Measurements from ENCODE around the gene HPS5. TPM values are rescaled to one million over a fixed set of nuclear protein-coding genes. Genes with fewer than 3 reads are reported as not detected.
"Not testable (repeated sequence)": the region's sequence is repeated elsewhere in the genome, so short reads cannot be mapped to it uniquely, and the experiment has no call there.

HPS5 gene
- total RNA-seq, 4 donors from 2014 or later: 17.6 to 49.9 (median 38.0) TPM

GRCh38 chr11:18271206-18271605, 50.7 kb downstream of the HPS5 start:
- Histone ChIP-seq H3K4me1 (no peaks in the 10 kb centered on the region), H3K4me3 (no peak overlapping the region), H3K27ac (no peak overlapping the region), H3K36me3 (no peaks in the 10 kb centered on the region), H3K9me3 (no peaks in the 10 kb centered on the region), H3K27me3 (no peaks in the 10 kb centered on the region)
- DNase-seq: no peak
- TF ChIP-seq POLR2A (IDR thresholded peaks at IDR 0.05) (no peak), CTCF (IDR thresholded peaks at IDR 0.05) (no peak)

GRCh38 chr11:18270102-18270501, 51.8 kb downstream of the HPS5 start:
- Histone ChIP-seq H3K27me3 (no peaks in the 10 kb centered on the region), H3K36me3 (no peaks in the 10 kb centered on the region), H3K4me1 (no peaks in the 10 kb centered on the region), H3K9me3 (no peaks in the 10 kb centered on the region), H3K27ac (no peak overlapping the region), H3K4me3 (no peak overlapping the region)
- peak in 1 of 3 donors; percentile 43 for DNase-seq
- no peak for TF ChIP-seq POLR2A (IDR thresholded peaks at IDR 0.05)
- TF ChIP-seq CTCF (IDR thresholded peaks at IDR 0.05): no peak

- not testable (repeated sequence) for H3K27me3 ChIP-seq, H3K36me3 ChIP-seq, DNase-seq, H3K27ac ChIP-seq, H3K4me3 ChIP-seq, H3K9me3 ChIP-seq, H3K4me1 ChIP-seq
These were observed 52.7 kb downstream of the HPS5 start for GRCh38 chr11:18269252-18269651.

- H3K9me3 ChIP-seq, H3K36me3 ChIP-seq, DNase-seq, H3K4me1 ChIP-seq, H3K27me3 ChIP-seq, H3K4me3 ChIP-seq: not testable (repeated sequence)
- peak overlapping the region in 3 of 4 donors; percentile 46 to 72 (median 55) for H3K27ac ChIP-seq
These were observed 54.4 kb downstream of the HPS5 start for GRCh38 chr11:18267335-18268133.

- H3K36me3 ChIP-seq: no peaks in the 10 kb centered on the region
- no peaks in the 10 kb centered on the region for H3K9me3 ChIP-seq
- H3K4me3 ChIP-seq: no peak within 1 kb of the TSS
- H3K27me3 ChIP-seq: no peaks in the 10 kb centered on the region
- no peak for TF ChIP-seq POLR2A (IDR thresholded peaks at IDR 0.05)
- no peak for TF ChIP-seq CTCF (IDR thresholded peaks at IDR 0.05)
- no peak within 1 kb of the TSS for H3K27ac ChIP-seq
- no peak for DNase-seq
- H3K4me1 ChIP-seq: no peaks in the 10 kb centered on the region
These were observed 56.0 kb downstream of the HPS5 start, which contains the start of gene SAA1 for GRCh38 chr11:18265949-18266348. TSS of gene SAA1 (plus strand) at chr11:18266264. CDS start at chr11:18266888, 624 bp downstream.

- Histone ChIP-seq H3K4me3 (no peak overlapping the region), H3K36me3 (no peaks in the 10 kb centered on the region), H3K27ac (no peak overlapping the region), H3K9me3 (no peaks in the 10 kb centered on the region), H3K27me3 (no peaks in the 10 kb centered on the region), H3K4me1 (no peaks in the 10 kb centered on the region)
- DNase-seq: no peak
- TF ChIP-seq CTCF (IDR thresholded peaks at IDR 0.05) (no peak), POLR2A (IDR thresholded peaks at IDR 0.05) (no peak)
These were observed 57.0 kb downstream of the HPS5 start for GRCh38 chr11:18264677-18265555.
